HG03280 (cell line): ENCODE data around the gene PPP1R1A.

Experiments used
- ATAC-seq: cut with Tn5 transposase; IDR thresholded peaks from one replicate; pipeline ENCODE4 v1.9.1; 2021; ENCODE audit warnings: mild to moderate bottlenecking, moderate library complexity; ENCODE audit not compliant: unreplicated experiment

Gene PPP1R1A

GRCh38 chr12:54538136-54538700 is 50.2 kb downstream of the PPP1R1A start:
- ATAC-seq: no peak

DNA sequence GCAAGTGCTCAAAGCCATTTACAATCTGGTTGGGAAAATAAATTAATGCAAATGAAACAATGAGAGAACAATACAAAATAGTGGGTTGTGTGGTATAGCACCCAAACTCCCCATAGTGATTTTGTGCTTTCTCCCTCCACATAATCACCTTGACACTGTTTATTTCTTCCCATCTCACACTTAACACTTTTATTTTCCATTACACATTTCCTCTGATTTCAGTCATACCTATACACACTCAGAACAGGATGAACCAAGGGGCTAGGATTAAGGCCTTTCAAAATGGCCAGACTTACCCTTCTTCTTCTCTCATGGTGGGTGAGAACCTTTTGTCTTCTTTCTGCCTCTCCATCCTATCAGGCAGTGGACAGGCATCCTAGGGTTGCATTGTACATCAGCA is 53.0 kb downstream of the PPP1R1A start:
- ATAC-seq: no peak

DNA sequence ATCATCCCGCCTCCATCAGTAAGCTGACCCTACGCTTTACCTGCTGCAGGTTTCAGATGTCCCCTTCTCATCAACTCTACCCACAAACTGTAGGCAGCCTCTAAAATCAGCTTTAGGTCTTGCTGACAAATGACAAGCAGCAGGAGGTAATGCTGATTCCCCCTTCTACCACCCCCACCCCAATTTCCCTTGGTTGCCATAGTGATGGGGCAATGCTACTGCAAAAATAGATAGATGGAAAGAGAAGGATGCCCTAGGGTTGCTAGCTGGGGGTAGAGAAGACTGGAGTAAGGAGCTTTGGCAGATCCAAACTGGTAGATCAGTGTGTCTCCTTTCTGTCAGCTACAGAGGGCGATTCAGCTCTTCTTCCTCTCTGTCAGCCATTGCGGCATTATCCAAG is 58.9 kb downstream of the PPP1R1A start:
- ATAC-seq: no peak
